ENCODE results near the gene SPAAR.
"Not testable (repeated sequence)": the region's sequence is repeated elsewhere in the genome, so short reads cannot be mapped to it uniquely, and the experiment has no call there.

Gene SPAAR

GRCh38 chr9:35905051-35905781 lies 4.1 kb upstream of the SPAAR start:
- DNase-seq, result no peak

- DNase-seq, result no peak
Measured at GRCh38 chr9:35905912-35906679, 3.2 kb upstream of the SPAAR start, which contains the start of gene HRCT1. HRCT1 (plus strand) TSS chr9:35906202; CDS start chr9:35906288, 86 bp downstream.

DNA sequence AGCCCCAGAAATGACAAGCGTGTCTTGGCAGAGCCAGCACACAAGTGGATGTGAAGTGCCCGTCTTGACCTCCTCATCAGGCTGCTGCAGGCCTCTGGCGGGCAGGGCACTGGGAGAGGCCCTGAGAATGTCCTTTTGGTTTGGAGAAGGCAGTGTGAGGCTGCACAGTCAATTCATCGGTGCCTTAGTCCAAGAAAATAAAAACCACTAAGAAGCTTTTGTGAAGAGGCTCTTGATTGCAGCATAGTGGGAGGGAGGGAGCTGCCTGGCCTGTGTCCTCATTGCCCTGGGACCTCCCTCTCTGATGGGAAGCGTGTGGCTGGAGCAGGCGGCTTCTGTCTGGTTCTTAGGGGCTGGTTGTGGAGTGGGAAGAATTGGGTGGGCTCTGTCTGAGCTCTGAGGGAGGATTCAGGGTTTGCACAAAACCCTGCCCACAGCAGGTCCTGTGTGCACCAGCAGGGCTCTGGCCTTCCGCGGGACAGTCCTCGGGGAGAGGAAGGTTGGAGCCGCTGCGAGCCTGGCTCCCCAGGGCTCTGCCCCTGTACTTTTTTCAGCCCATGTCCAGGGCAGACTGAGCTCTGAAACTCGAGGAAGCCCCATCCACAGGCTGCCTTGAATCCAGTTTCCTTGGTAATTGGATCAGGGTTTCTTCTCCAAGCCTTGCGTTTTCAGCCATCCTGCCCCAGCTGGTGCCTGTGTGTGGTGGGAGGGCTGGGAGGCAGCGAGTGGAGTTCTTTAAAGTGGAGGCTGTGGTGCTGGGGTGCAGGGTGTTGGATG lies 2.2 kb upstream of the SPAAR start:
- no peak for DNase-seq

DNA sequence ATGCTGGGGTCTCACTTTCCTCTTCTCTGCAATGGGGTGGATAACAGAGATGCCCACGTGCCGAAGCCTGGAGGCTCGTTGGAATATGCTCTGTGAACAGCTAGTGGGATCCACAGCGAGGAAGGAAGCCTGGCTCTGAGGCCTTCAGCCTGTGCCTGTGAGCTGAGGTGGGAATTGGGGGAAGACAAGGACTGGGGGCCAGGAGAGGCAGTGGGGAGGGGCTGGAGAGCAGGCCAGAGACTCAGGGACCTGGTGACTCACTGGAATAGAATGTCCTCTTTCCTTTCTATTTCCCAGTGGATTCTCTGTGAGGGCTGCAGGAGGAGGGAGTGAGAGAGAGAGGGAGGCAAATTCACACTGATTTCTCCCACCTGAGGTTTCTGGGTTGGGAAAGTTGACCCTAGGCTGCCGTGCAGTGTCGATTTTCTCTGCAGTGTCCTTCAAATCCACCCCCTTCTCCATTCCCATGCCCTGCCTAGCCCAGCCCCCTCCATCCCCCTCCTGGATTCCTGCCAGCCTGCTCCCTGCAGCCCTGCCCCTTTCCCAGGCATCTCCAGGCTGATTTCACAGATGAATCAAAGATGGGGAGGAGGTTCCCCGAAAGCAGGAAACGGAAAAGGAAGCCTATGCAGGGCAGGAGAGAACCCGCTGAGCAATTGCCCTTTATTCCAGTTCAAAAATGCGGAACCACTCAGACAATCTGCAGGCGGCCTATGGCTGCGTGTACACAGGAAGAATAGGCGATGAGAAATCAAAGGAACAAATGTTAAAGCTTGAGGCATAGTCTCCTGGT lies 1.4 kb upstream of the SPAAR start:
- no peak for DNase-seq

DNA sequence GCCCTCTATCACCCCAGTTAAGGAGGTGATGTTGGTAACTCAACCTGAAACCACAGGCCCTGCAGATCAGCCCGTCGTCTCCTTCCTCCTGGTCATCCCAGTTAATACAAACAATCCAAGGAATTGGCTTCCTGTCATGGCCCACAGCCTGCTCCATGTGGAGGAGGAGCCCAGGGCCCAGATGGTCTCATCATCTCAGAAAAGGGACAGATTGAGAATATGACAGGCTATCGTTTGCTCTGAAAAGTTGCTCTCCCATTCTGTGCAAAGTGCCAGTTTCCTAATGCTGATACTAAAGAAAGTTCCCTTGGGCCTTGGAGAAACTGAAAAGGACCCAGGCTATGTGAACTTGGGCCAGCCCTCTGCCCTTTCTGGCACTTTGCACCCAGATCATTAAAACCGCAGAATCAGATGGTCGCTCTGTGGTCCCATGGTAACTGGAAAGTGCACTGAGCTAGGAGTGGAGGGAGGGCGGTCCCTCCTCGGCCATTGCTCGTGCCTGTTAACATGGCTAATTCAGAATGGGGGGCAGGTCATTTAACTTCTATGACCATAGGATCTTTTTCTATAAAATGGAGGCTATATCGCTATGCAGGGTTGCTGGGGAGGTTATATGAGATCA lies 675 bp upstream of the SPAAR start:
- no peak for DNase-seq

DNA sequence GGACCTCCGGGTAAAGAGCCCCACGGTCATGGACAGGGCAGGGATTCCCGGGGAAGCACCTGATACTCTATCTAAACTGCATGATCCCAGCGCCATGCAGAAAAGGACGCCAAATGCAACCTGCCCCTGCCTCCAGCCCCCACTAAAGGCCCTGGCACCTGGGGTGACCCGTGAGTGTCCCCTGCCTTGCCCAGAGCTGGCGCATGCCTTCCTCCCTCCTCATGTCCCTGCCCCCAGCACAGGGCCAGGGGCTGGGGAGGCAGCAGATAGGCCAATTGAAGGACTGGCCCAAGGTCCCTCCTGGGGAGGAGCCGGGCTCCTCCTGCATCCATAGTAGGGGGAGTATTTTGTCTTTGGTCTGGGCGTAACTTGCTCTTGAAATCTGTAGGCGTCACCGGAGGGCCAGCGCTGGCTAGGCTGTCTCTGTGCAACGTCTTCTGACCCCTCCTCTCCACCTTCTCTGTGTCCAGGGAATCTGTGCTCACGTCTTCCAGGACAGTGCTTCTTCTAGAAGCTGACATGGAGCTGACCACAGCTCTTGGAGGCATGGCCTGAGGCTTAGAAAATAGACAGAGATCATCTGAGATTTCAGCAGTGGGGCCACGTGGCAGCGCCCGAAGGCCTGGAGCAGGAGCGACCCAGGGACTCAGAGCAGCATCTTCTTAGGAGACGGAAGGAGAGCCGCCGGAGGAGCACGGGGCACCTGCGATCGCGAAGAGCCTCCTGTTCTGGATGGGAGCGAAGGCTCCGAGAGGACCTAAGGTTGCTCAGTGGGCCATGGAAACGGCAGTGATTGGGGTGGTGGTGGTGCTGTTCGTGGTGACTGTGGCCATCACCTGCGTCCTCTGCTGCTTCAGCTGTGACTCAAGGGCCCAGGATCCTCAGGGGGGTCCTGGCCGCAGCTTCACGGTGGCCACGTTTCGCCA lies 660 bp downstream of the SPAAR start:
- no peak for DNase-seq

DNA sequence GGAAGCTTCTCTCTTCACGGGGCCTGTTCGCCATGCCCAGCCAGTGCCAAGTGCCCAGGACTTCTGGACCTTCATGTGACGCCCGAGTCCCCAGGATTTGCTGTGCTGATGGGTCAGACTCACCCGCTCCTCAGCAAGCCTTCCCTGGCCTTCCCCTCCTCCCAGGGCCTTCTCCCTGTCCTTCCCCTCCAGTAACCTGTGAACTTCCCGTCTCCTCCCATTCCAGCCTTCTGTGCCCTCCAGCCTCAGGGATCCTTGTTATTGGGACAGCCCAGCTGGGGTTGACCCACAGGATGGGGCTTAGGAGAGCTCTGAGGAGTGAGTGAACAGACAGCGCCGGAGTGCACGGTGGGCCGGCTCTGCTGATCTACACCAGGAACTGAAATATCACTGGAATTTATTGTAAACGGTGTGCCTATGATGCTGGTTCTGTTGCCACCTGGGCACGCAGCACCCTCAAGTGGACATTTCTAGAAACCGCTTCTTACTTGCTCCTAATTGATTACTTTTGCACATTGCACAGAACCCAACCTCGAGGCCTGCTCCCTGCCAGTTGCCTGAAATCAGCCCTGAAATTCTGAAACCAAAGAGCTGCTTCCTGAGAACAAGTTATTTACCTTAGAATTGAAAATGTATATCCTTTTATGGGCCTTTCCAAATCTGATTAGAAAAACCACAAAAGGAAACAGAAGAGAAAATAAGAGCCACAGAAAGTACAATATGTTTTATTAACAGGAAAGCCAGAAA lies 1.5 kb downstream of the SPAAR start:
- DNase-seq, result no peak

DNA sequence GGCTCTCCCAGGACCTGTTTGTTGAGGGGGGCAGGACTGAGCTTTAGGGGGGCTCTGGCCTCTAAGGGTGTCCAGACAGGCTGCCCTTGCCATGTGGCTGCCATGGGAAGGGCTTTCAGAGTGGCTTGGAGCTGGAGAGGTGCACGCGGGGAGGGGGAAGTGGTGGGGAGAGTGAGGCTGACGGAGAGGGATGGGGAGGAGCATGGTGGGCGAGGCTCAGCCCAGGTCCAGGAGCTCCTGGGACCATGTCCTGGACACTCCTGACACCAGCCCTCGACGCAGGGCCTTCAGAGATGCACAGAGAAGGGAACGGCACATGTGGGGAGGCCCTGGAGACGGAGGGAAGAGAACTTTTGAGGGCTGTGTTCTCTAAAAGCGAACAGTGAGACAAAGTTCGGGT lies 2.4 kb downstream of the SPAAR start:
- no peak for DNase-seq

GRCh38 chr9:35912791-35913400 lies 3.6 kb downstream of the SPAAR start:
- DNase-seq, result no peak

- not testable (repeated sequence) for DNase-seq
Measured at GRCh38 chr9:35913429-35913828, 4.1 kb downstream of the SPAAR start.

- no peak for DNase-seq
Measured at GRCh38 chr9:35914301-35914807, 5.1 kb downstream of the SPAAR start.

DNA sequence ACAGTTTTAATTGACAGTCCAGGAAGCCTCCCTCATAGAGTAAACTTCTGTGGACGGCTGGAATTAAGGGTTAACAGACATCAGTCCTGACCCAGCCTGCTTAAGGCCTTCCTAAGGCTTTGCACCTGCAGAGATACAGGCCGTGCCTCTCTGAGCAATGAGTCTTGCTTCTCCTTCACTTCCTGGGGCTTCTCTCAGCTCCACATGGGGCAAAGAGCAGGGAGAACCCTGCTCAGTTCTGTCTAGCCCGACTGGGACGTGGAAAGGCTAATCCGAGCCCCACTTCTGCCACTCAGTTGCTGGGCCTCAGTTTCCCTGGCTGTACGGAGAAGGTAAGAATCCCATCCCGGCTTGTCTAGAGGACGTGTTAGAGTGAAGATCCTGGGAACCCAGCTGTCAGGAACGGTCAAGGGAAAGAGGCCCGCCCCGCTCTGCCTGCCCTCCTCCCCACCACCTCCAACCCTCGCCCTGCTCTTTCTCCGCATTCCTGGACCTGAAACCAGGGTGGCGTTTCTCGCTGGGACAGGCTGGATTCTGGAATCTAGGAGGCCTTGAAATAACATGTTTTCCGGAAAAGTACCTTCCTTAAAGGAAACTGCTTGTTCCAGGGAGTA lies 6.5 kb downstream of the SPAAR start:
- DNase-seq, result no peak

GRCh38 chr9:35917261-35917660 lies 8.0 kb downstream of the SPAAR start:
- no peak for DNase-seq

DNA sequence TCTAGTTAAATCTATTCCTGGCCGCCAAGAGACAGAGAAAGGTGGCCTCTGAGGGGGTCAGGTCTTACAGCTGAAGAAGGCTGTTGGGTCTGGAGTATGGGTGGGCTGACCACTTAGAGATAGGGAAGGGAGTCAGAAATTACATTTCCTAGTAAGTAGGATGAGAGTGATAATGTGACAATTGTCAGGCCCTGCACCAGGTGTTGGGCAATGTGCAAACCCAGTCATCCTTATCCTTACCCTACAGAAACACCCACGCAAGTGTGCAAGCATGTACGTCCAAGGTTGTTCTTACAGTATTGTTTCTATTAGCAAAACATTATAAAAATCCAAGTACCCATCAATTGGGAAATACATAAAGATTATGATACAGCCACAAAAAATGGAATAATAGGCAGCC lies 9.5 kb downstream of the SPAAR start:
- DNase-seq, result no peak

- DNase-seq, result no peak
Measured at GRCh38 chr9:35919212-35920008, 10.1 kb downstream of the SPAAR start.

GRCh38 chr9:35920051-35920620 lies 10.8 kb downstream of the SPAAR start:
- DNase-seq, result no peak

GRCh38 chr9:35923598-35923926 lies 14.3 kb downstream of the SPAAR start:
- no peak for DNase-seq

All from hippocampal formation (tissue), 2 donors.